GM23338 (cell line): Measurements from ENCODE around the gene CSF2RB. TPM values are rescaled to one million over a fixed set of nuclear protein-coding genes. Genes with fewer than 3 reads are reported as not detected.
A peak's percentile ranks its signal among the peaks of the same experiment; 100 is the strongest.

Experiments
- ATAC-seq: fragments of 200-7000 bp; cut with Tn5 transposase; 3 replicates; pipeline ENCODE4 v1.9.1; 2020
- DNase-seq: peaks from one replicate; pipeline ENCODE4 v3.0.0-alpha.2; 2015; ENCODE audit warnings: low spot score
- H2AFZ ChIP-seq: fragments of 200-600 bp; sonication (generic); 2 replicates; pipeline ENCODE4 v1.8.0; 2016; ENCODE audit warnings: antibody characterized with exemption, mild to moderate bottlenecking, moderate library complexity
- H3F3A ChIP-seq: fragments of 200-600 bp; sonication (generic); replicated peaks from 2 replicates; pipeline ENCODE4 v1.8.0; 2017; ENCODE audit warnings: antibody characterized with exemption, mixed run types, low read depth
- H3K27ac ChIP-seq: fragments of 200-600 bp; sonication (generic); 2 replicates; pipeline ENCODE4 v1.6.1; 2016; ENCODE audit warnings: low read depth
- H3K27me3 ChIP-seq: fragments of 200-600 bp; sonication (generic); 2 replicates; pipeline ENCODE4 v1.8.0; 2016; ENCODE audit warnings: mild to moderate bottlenecking, mixed run types, moderate library complexity; ENCODE audit not compliant: insufficient read depth
- H3K36me3 ChIP-seq: fragments of 200-600 bp; sonication (generic); 2 replicates; pipeline ENCODE4 v1.8.0; 2016; ENCODE audit warnings: mild to moderate bottlenecking; ENCODE audit not compliant: insufficient read depth
- H3K4me1 ChIP-seq: fragments of 200-600 bp; sonication (generic); 2 replicates; pipeline ENCODE4 v1.8.0; 2016; ENCODE audit warnings: mild to moderate bottlenecking, moderate library complexity; ENCODE audit not compliant: insufficient read depth
- H3K4me2 ChIP-seq: fragments of 200-600 bp; sonication (generic); 2 replicates; pipeline ENCODE4 v1.7.1; 2017; ENCODE audit warnings: mixed run types
- H3K4me3 ChIP-seq: fragments of 200-600 bp; sonication (generic); 2 replicates; pipeline ENCODE4 v1.6.1; 2016; ENCODE audit warnings: mixed run types
- H3K79me2 ChIP-seq: fragments of 200-600 bp; sonication (generic); replicated peaks from 2 replicates; pipeline ENCODE4 v1.8.0; 2017; ENCODE audit warnings: mild to moderate bottlenecking; ENCODE audit not compliant: insufficient read depth
- H3K9me2 ChIP-seq: fragments of 200-600 bp; sonication (generic); 2 replicates; pipeline ENCODE4 v1.8.0; 2017; ENCODE audit not compliant: insufficient read depth
- H4K20me1 ChIP-seq: fragments of 200-600 bp; sonication (generic); replicated peaks from 2 replicates; pipeline ENCODE4 v1.8.0; 2017; ENCODE audit warnings: mild to moderate bottlenecking; ENCODE audit not compliant: insufficient read depth
- H3K27ac Mint-ChIP-seq: 2 replicates; pipeline ENCODE4 v1.8.0; 2020; ENCODE audit warnings: inconsistent platforms, mild to moderate bottlenecking, moderate library complexity, mixed read lengths
- H3K27me3 Mint-ChIP-seq: 3 replicates; pipeline ENCODE4 v1.8.0; 2022; ENCODE audit warnings: low read depth, mild to moderate bottlenecking, moderate library complexity, mixed read lengths, inconsistent platforms; ENCODE audit not compliant: insufficient read depth, poor library complexity
- H3K36me3 Mint-ChIP-seq: 3 replicates; pipeline ENCODE4 v1.8.0; 2021; ENCODE audit warnings: low read depth, mild to moderate bottlenecking, inconsistent platforms, moderate library complexity, mixed read lengths
- H3K4me1 Mint-ChIP-seq: 3 replicates; pipeline ENCODE4 v1.8.0; 2020; ENCODE audit warnings: mild to moderate bottlenecking, inconsistent platforms, mixed read lengths
- H3K4me3 Mint-ChIP-seq: 3 replicates; pipeline ENCODE4 v1.8.0; 2021; ENCODE audit warnings: moderate library complexity, mild to moderate bottlenecking, inconsistent platforms, mixed read lengths
- H3K9me3 Mint-ChIP-seq: 3 replicates; pipeline ENCODE4 v1.8.0; 2020; ENCODE audit warnings: moderate library complexity, mild to moderate bottlenecking, inconsistent platforms, mixed read lengths
- CREB1 ChIP-seq: fragments of 250-450 bp; sonication (Bioruptor Pico); IDR thresholded peaks from 2 replicates; pipeline ENCODE4 v1.5.0; 2020; ENCODE audit warnings: low read depth, mild to moderate bottlenecking, moderate library complexity
- EZH2 ChIP-seq: fragments of 200-600 bp; sonication (generic); IDR thresholded peaks from one replicate; pipeline ENCODE4 v1.8.0; 2017; ENCODE audit warnings: antibody characterized with exemption, mild to moderate bottlenecking, low read depth; ENCODE audit not compliant: unreplicated experiment
- EZH2phosphoT487 ChIP-seq: fragments of 200-600 bp; sonication (generic); IDR thresholded peaks from one replicate; pipeline ENCODE4 v1.8.1; 2018; ENCODE audit warnings: antibody characterized with exemption; ENCODE audit not compliant: unreplicated experiment
- JUNB ChIP-seq: IDR thresholded peaks from one replicate; pipeline ENCODE4 v1.6.1; 2016; ENCODE audit warnings: antibody characterized with exemption; ENCODE audit not compliant: unreplicated experiment
- POLR2AphosphoS5 ChIP-seq: IDR thresholded peaks from 2 replicates; pipeline ENCODE4 v1.6.1; 2016; ENCODE audit warnings: antibody characterized with exemption, low read depth
- ZNF114 ChIP-seq: fragments of 250-450 bp; sonication (Bioruptor Pico); IDR thresholded peaks from 2 replicates; pipeline ENCODE4 v1.5.0; 2020; ENCODE audit warnings: mild to moderate bottlenecking, moderate library complexity
- polyA plus RNA-seq: library from polyadenylated mRNA; unstranded; fragments of >200 nt; fragmentation: Nextera tagmentation; extraction: Ambion mirVana; gene quantifications from 2 replicates; pipeline ENCODE4 v1.2.1, GENCODE V29; 2016
- total RNA-seq: library from RNA; depleted of rRNA; stranded (reverse); fragments of >200 nt; shearing (Covaris generic); gene quantifications from 2 replicates; pipeline ENCODE4 v1.2.3, GENCODE V29; 2014
- TF ChIP-seq, protein P1 (sequence below): IDR thresholded peaks from one replicate; pipeline ENCODE4 v1.6.1; 2018; ENCODE audit warnings: antibody characterized with exemption; ENCODE audit not compliant: unreplicated experiment
- TF ChIP-seq, protein P2 (sequence below): fragments of 250-450 bp; sonication (Bioruptor Pico); IDR thresholded peaks from 2 replicates; pipeline ENCODE4 v1.5.0; 2020; ENCODE audit warnings: mild to moderate bottlenecking, moderate library complexity
- TF ChIP-seq, protein P3 (sequence below), 2 experiments: fragments of 200-600 bp in 1 of 2; sonication (generic) in 1 of 2; conservative IDR thresholded peaks; 2 replicates each; pipeline versions ENCODE4 v1.5.1 to v1.6.1; 2016 to 2017; ENCODE audit warnings: antibody characterized with exemption in 2 of 2, low read depth in 2 of 2, mild to moderate bottlenecking in 2 of 2, moderate library complexity in 1 of 2

Gene CSF2RB
- total and polyA plus RNA-seq, 2 experiments from 2014 or later = not detected

DNA sequence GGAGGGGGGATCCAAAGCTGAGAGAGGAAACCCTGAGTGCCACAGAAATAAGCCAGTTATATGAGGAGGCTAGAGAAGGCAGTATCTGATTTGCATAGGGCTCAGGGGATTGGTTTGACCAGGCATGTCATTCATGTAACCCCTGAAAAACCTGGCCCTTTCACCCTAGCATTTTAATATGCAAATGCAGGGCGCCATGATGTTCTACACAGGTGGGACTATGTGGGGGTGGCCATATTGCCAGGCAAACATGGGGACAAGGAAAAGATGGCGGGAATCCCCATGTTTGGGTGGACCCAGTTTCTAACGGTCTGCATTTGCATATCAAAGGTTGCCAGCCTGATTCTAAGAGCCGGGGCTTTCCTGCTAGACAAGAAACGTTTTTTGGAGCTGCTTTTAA, 27.2 kb downstream of the CSF2RB start:
- H2AFZ ChIP-seq = peak overlapping the region; percentile 63; the same call in 1 of the 2 replicates
- DNase-seq = peak; percentile 44
- H3K4me1 Mint-ChIP-seq = peaks cover 9% of the 10 kb centered on the region; the same call in 2 of the 3 replicates

DNA sequence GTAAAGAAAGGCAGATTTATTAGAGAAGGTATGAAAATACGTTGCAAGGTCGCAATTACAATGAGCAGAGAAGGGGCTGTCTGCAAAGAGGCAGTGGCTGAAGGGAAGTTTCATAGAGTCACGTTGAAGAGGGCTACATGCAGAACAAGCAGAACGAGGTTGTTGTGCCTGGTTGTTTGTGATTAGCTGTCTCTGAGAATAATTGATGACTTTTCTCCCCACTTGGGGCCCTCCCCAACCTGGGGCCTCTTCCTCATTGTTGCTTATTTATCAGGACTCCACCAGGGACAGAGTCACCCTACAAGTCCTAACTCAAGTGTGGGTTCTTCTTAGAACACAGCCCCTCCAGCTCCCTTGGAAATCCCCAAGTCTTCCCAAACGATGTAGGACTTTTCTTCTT, 29.1 kb downstream of the CSF2RB start:
- ATAC-seq (no peak), DNase-seq (no peak)
- no peak overlapping the region for H3K27ac ChIP-seq
- H4K20me1 ChIP-seq = no peaks in the 10 kb centered on the region
- H3K27me3 ChIP-seq = no peaks in the 10 kb centered on the region
- H3F3A ChIP-seq = no peaks in the 10 kb centered on the region
- no peak overlapping the region for H3K4me2 ChIP-seq
- TF ChIP-seq EZH2 = no peak
- TF ChIP-seq, protein P1, sequence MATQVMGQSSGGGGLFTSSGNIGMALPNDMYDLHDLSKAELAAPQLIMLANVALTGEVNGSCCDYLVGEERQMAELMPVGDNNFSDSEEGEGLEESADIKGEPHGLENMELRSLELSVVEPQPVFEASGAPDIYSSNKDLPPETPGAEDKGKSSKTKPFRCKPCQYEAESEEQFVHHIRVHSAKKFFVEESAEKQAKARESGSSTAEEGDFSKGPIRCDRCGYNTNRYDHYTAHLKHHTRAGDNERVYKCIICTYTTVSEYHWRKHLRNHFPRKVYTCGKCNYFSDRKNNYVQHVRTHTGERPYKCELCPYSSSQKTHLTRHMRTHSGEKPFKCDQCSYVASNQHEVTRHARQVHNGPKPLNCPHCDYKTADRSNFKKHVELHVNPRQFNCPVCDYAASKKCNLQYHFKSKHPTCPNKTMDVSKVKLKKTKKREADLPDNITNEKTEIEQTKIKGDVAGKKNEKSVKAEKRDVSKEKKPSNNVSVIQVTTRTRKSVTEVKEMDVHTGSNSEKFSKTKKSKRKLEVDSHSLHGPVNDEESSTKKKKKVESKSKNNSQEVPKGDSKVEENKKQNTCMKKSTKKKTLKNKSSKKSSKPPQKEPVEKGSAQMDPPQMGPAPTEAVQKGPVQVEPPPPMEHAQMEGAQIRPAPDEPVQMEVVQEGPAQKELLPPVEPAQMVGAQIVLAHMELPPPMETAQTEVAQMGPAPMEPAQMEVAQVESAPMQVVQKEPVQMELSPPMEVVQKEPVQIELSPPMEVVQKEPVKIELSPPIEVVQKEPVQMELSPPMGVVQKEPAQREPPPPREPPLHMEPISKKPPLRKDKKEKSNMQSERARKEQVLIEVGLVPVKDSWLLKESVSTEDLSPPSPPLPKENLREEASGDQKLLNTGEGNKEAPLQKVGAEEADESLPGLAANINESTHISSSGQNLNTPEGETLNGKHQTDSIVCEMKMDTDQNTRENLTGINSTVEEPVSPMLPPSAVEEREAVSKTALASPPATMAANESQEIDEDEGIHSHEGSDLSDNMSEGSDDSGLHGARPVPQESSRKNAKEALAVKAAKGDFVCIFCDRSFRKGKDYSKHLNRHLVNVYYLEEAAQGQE = no peak
- TF ChIP-seq, protein P2, sequence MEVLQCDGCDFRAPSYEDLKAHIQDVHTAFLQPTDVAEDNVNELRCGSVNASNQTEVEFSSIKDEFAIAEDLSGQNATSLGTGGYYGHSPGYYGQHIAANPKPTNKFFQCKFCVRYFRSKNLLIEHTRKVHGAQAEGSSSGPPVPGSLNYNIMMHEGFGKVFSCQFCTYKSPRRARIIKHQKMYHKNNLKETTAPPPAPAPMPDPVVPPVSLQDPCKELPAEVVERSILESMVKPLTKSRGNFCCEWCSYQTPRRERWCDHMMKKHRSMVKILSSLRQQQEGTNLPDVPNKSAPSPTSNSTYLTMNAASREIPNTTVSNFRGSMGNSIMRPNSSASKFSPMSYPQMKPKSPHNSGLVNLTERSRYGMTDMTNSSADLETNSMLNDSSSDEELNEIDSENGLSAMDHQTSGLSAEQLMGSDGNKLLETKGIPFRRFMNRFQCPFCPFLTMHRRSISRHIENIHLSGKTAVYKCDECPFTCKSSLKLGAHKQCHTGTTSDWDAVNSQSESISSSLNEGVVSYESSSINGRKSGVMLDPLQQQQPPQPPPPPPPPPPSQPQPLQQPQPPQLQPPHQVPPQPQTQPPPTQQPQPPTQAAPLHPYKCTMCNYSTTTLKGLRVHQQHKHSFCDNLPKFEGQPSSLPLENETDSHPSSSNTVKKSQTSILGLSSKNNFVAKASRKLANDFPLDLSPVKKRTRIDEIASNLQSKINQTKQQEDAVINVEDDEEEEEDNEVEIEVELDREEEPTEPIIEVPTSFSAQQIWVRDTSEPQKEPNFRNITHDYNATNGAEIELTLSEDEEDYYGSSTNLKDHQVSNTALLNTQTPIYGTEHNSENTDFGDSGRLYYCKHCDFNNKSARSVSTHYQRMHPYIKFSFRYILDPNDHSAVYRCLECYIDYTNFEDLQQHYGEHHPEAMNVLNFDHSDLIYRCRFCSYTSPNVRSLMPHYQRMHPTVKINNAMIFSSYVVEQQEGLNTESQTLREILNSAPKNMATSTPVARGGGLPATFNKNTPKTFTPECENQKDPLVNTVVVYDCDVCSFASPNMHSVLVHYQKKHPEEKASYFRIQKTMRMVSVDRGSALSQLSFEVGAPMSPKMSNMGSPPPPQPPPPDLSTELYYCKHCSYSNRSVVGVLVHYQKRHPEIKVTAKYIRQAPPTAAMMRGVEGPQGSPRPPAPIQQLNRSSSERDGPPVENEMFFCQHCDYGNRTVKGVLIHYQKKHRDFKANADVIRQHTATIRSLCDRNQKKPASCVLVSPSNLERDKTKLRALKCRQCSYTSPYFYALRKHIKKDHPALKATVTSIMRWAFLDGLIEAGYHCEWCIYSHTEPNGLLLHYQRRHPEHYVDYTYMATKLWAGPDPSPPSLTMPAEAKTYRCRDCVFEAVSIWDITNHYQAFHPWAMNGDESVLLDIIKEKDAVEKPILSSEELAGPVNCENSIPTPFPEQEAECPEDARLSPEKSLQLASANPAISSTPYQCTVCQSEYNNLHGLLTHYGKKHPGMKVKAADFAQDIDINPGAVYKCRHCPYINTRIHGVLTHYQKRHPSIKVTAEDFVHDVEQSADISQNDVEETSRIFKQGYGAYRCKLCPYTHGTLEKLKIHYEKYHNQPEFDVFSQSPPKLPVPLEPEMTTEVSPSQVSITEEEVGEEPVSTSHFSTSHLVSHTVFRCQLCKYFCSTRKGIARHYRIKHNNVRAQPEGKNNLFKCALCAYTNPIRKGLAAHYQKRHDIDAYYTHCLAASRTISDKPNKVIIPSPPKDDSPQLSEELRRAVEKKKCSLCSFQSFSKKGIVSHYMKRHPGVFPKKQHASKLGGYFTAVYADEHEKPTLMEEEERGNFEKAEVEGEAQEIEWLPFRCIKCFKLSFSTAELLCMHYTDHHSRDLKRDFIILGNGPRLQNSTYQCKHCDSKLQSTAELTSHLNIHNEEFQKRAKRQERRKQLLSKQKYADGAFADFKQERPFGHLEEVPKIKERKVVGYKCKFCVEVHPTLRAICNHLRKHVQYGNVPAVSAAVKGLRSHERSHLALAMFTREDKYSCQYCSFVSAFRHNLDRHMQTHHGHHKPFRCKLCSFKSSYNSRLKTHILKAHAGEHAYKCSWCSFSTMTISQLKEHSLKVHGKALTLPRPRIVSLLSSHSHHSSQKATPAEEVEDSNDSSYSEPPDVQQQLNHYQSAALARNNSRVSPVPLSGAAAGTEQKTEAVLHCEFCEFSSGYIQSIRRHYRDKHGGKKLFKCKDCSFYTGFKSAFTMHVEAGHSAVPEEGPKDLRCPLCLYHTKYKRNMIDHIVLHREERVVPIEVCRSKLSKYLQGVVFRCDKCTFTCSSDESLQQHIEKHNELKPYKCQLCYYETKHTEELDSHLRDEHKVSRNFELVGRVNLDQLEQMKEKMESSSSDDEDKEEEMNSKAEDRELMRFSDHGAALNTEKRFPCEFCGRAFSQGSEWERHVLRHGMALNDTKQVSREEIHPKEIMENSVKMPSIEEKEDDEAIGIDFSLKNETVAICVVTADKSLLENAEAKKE (CRISPR knock-in tag) = no peak
- TF ChIP-seq EZH2phosphoT487 = no peak
- no peak for TF ChIP-seq CREB1 (CRISPR knock-in tag)
- no peak for TF ChIP-seq POLR2AphosphoS5
- TF ChIP-seq ZNF114 (CRISPR knock-in tag) = no peak
- TF ChIP-seq JUNB = no peak
- TF ChIP-seq, protein P3, sequence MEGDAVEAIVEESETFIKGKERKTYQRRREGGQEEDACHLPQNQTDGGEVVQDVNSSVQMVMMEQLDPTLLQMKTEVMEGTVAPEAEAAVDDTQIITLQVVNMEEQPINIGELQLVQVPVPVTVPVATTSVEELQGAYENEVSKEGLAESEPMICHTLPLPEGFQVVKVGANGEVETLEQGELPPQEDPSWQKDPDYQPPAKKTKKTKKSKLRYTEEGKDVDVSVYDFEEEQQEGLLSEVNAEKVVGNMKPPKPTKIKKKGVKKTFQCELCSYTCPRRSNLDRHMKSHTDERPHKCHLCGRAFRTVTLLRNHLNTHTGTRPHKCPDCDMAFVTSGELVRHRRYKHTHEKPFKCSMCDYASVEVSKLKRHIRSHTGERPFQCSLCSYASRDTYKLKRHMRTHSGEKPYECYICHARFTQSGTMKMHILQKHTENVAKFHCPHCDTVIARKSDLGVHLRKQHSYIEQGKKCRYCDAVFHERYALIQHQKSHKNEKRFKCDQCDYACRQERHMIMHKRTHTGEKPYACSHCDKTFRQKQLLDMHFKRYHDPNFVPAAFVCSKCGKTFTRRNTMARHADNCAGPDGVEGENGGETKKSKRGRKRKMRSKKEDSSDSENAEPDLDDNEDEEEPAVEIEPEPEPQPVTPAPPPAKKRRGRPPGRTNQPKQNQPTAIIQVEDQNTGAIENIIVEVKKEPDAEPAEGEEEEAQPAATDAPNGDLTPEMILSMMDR (conservative IDR thresholded peaks at IDR 0.05; ENCODE audit: low read depth in 2 of 2) = no peak
- peaks cover 21% of the 10 kb centered on the region for H3K9me2 ChIP-seq
- H3K36me3 ChIP-seq = no peaks in the 10 kb centered on the region
- H3K9me3 Mint-ChIP-seq = peaks cover 5% of the 10 kb centered on the region
- H3K36me3 Mint-ChIP-seq = no peaks in the 10 kb centered on the region
- H3K27ac Mint-ChIP-seq = no peak overlapping the region
- H3K4me1 ChIP-seq = no peaks in the 10 kb centered on the region; the same call in 1 of the 2 replicates
- H3K4me1 Mint-ChIP-seq = peaks cover 9% of the 10 kb centered on the region; the same call in 2 of the 3 replicates
- H3K4me3 ChIP-seq = no peak overlapping the region
- H3K79me2 ChIP-seq = no peaks in the 10 kb centered on the region
- H2AFZ ChIP-seq = no peak overlapping the region
- H3K27me3 Mint-ChIP-seq = peaks cover 12% of the 10 kb centered on the region
- H3K4me3 Mint-ChIP-seq = no peak overlapping the region

More for the DNA sequence above, 27.2 kb downstream of the CSF2RB start:
- H3K4me2 ChIP-seq = no peak overlapping the region
- no peak for ATAC-seq
- Mint-ChIP-seq H3K27me3 (peaks cover 13% of the 10 kb centered on the region), H3K9me3 (peaks cover 5% of the 10 kb centered on the region), H3K36me3 (no peaks in the 10 kb centered on the region), H3K27ac (no peak overlapping the region), H3K4me3 (no peak overlapping the region)
- no peaks in the 10 kb centered on the region for H3F3A ChIP-seq
- no peaks in the 10 kb centered on the region; the same call in 1 of the 2 replicates for H3K4me1 ChIP-seq
- H4K20me1 ChIP-seq = no peaks in the 10 kb centered on the region
- H3K36me3 ChIP-seq = no peaks in the 10 kb centered on the region
- no peak overlapping the region for H3K27ac ChIP-seq
- peaks cover 21% of the 10 kb centered on the region for H3K9me2 ChIP-seq
- H3K27me3 ChIP-seq = no peaks in the 10 kb centered on the region
- no peaks in the 10 kb centered on the region for H3K79me2 ChIP-seq
- no peak overlapping the region for H3K4me3 ChIP-seq
- 0 out of 2 replicates have a peak, but pooled peaks have one; percentile 12 for TF ChIP-seq CREB1 (CRISPR knock-in tag)
- no peak for TF ChIP-seq EZH2
